ENCODE results near the gene SULT1C3. TPM values are rescaled to one million over a fixed set of nuclear protein-coding genes. Genes with fewer than 3 reads are reported as not detected.

SULT1C3 gene
- polyA plus RNA-seq, 1 donor (not counting 4 experiments of a cell fraction or from before 2014, with no cell fraction given): not detected

GRCh38 chr2:108260773-108261172, 21.0 kb downstream of the SULT1C3 start:
- dilution Hi-C loops (cut with MboI; ENCODE audit: extremely low pct_ligation_motif_present, low sequenced_read_pairs): no loop called here

GRCh38 chr2:108262036-108262435, 22.3 kb downstream of the SULT1C3 start:
- dilution Hi-C loops (cut with MboI; ENCODE audit: extremely low pct_ligation_motif_present, low sequenced_read_pairs): no loop called here
- FAIRE-seq (no peak), DNase-seq (ENCODE audit: low read depth, low spot score) (no peak)
- Histone ChIP-seq H4K20me1 (ENCODE audit: control insufficient read depth, extremely low read depth, insufficient read depth, low read length) (no peaks in the 10 kb centered on the region), H3K79me2 (ENCODE audit: control insufficient read depth, insufficient read depth, low read length) (no peaks in the 10 kb centered on the region), H3K9me1 (ENCODE audit: control insufficient read depth, extremely low read depth, insufficient read depth, low read length) (no peaks in the 10 kb centered on the region), H3K4me1 (ENCODE audit: control insufficient read depth, extremely low read depth, insufficient read depth, low read length) (peaks cover under 1% of the 10 kb centered on the region), H3K36me3 (ENCODE audit: control insufficient read depth in 2 of 2, extremely low read depth in 1 of 2, insufficient read depth in 2 of 2, low read length in 2 of 2) (no peaks in the 10 kb centered on the region), H3K4me2 (ENCODE audit: control insufficient read depth, extremely low read depth, insufficient read depth, low read depth, low read length) (no peak overlapping the region), H3K4me3 (ENCODE audit: control insufficient read depth in 2 of 3, extremely low read depth in 1 of 3, insufficient read depth in 2 of 3, low read depth in 1 of 3, low read length in 3 of 3) (no peak overlapping the region), H3K9me3 (ENCODE audit: control insufficient read depth, low read depth, low read length) (no peaks in the 10 kb centered on the region), H2AFZ (ENCODE audit: control insufficient read depth, low read length) (no peak overlapping the region), H3K27ac (ENCODE audit: control insufficient read depth, insufficient read depth, low read length) (no peak overlapping the region), H3K9ac (ENCODE audit: control insufficient read depth, extremely low read depth, insufficient read depth, low read length) (no peak overlapping the region), H3K27me3 (ENCODE audit: control insufficient read depth, extremely low read depth, insufficient read depth, low read length) (no peaks in the 10 kb centered on the region)
- TF ChIP-seq EZH2 (IDR thresholded peaks at IDR 0.05; ENCODE audit: low read length): no peak

More at GRCh38 chr2:108260773-108261172, 21.0 kb downstream of the SULT1C3 start:
- TF ChIP-seq EZH2 (IDR thresholded peaks at IDR 0.05; ENCODE audit: low read length) (no peak), CTCF (optimal IDR thresholded peaks at IDR 0.05 in 1 of 3, IDR thresholded peaks at IDR 0.05 in 1 of 3, conservative IDR thresholded peaks at IDR 0.05 in 1 of 3; ENCODE audit: extremely low read depth in 1 of 3, insufficient read depth in 2 of 3, low read length in 3 of 3) (no peak)
- Histone ChIP-seq H2AFZ (ENCODE audit: control insufficient read depth, low read length) (no peak overlapping the region), H3K4me1 (ENCODE audit: control insufficient read depth, extremely low read depth, insufficient read depth, low read length) (no peaks in the 10 kb centered on the region), H3K4me2 (ENCODE audit: control insufficient read depth, extremely low read depth, insufficient read depth, low read depth, low read length) (no peak overlapping the region), H3K4me3 (ENCODE audit: control insufficient read depth in 2 of 3, extremely low read depth in 1 of 3, insufficient read depth in 2 of 3, low read depth in 1 of 3, low read length in 3 of 3) (no peak overlapping the region), H4K20me1 (ENCODE audit: control insufficient read depth, extremely low read depth, insufficient read depth, low read length) (no peaks in the 10 kb centered on the region), H3K79me2 (ENCODE audit: control insufficient read depth, insufficient read depth, low read length) (no peaks in the 10 kb centered on the region), H3K27ac (ENCODE audit: control insufficient read depth, insufficient read depth, low read length) (no peak overlapping the region), H3K9me1 (ENCODE audit: control insufficient read depth, extremely low read depth, insufficient read depth, low read length) (no peaks in the 10 kb centered on the region), H3K9ac (ENCODE audit: control insufficient read depth, extremely low read depth, insufficient read depth, low read length) (no peak overlapping the region), H3K27me3 (ENCODE audit: control insufficient read depth, extremely low read depth, insufficient read depth, low read length) (no peaks in the 10 kb centered on the region), H3K9me3 (ENCODE audit: control insufficient read depth, low read depth, low read length) (no peaks in the 10 kb centered on the region), H3K36me3 (ENCODE audit: control insufficient read depth in 2 of 2, extremely low read depth in 1 of 2, insufficient read depth in 2 of 2, low read length in 2 of 2) (no peaks in the 10 kb centered on the region)
- no peak for FAIRE-seq
- no peak for DNase-seq (ENCODE audit: low read depth, low spot score)

DNA sequence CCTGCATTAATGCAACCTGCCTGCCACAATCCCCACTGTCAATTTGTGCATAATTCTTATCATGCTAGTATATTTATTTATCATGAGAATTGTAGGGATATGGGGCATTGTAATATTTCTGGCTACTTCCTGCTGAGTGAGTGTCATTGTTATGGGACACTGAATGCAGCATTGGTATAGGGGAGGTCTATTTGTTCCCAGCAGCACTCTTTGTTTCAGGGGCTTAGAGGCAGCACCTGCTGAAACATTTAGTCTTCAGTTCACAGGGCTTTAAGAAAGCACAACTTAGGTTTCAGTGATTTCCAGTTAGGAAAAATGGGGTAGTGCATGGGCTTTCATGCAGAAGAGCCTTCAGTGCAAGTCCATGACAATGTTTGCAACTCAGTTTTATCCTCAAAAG, 23.6 kb downstream of the SULT1C3 start:
- no peaks in the 10 kb centered on the region for H3K79me2 ChIP-seq (ENCODE audit: control insufficient read depth, insufficient read depth, low read length)
- no peaks in the 10 kb centered on the region for H3K9me3 ChIP-seq (ENCODE audit: control insufficient read depth, low read depth, low read length)
- no peak overlapping the region for H2AFZ ChIP-seq (ENCODE audit: control insufficient read depth, low read length)
- DNase-seq (ENCODE audit: low read depth, low spot score): no peak
- dilution Hi-C loops (cut with MboI; ENCODE audit: extremely low pct_ligation_motif_present, low sequenced_read_pairs): no loop called here
- no peak overlapping the region for H3K27ac ChIP-seq (ENCODE audit: control insufficient read depth, insufficient read depth, low read length)
- H3K27me3 ChIP-seq (ENCODE audit: control insufficient read depth, extremely low read depth, insufficient read depth, low read length): no peaks in the 10 kb centered on the region
- TF ChIP-seq EZH2 (IDR thresholded peaks at IDR 0.05; ENCODE audit: low read length): no peak
- no peak for TF ChIP-seq CTCF (optimal IDR thresholded peaks at IDR 0.05 in 1 of 3, IDR thresholded peaks at IDR 0.05 in 1 of 3, conservative IDR thresholded peaks at IDR 0.05 in 1 of 3; ENCODE audit: extremely low read depth in 1 of 3, insufficient read depth in 2 of 3, low read length in 3 of 3)
- no peak overlapping the region for H3K4me2 ChIP-seq (ENCODE audit: control insufficient read depth, extremely low read depth, insufficient read depth, low read depth, low read length)
- FAIRE-seq: no peak
- H3K4me3 ChIP-seq (ENCODE audit: control insufficient read depth in 2 of 3, extremely low read depth in 1 of 3, insufficient read depth in 2 of 3, low read depth in 1 of 3, low read length in 3 of 3): no peak overlapping the region
- H3K4me1 ChIP-seq (ENCODE audit: control insufficient read depth, extremely low read depth, insufficient read depth, low read length): peaks cover 14% of the 10 kb centered on the region
- H3K9ac ChIP-seq (ENCODE audit: control insufficient read depth, extremely low read depth, insufficient read depth, low read length): no peak overlapping the region
- H4K20me1 ChIP-seq (ENCODE audit: control insufficient read depth, extremely low read depth, insufficient read depth, low read length): no peaks in the 10 kb centered on the region
- H3K36me3 ChIP-seq (ENCODE audit: control insufficient read depth in 2 of 2, extremely low read depth in 1 of 2, insufficient read depth in 2 of 2, low read length in 2 of 2): no peaks in the 10 kb centered on the region
- no peaks in the 10 kb centered on the region for H3K9me1 ChIP-seq (ENCODE audit: control insufficient read depth, extremely low read depth, insufficient read depth, low read length)

All from keratinocyte (primary cell).